Gastrocnemius medialis (tissue), 4 donors: ENCODE results near the gene CLDN7. TPM values are rescaled to one million over a fixed set of nuclear protein-coding genes. Genes with fewer than 3 reads are reported as not detected.
A peak's percentile ranks its signal among the peaks of the same experiment; 100 is the strongest.

Experiments used
- ATAC-seq, 2 donors: fragments of 150-250 bp; one replicate each; pipeline ENCODE4 v1.9.1; 2016
- DNase-seq, 2 donors: peaks; one replicate each; pipeline ENCODE4 v3.0.0-alpha.2; 2019
- H3K27ac ChIP-seq, 4 donors: fragments of 200-600 bp; sonication (generic); 1 replicate in 1 of 4; 2 replicates in 3 of 4; pipeline ENCODE4 v1.5.1; 2016 to 2018; ENCODE audit warnings: mild to moderate bottlenecking in 2 of 4, moderate library complexity in 1 of 4
- H3K27me3 ChIP-seq, 3 donors: fragments of 200-600 bp; sonication (generic) in 2 of 3; 1 replicate in 1 of 3; 2 replicates in 2 of 3; pipeline versions ENCODE4 v1.5.1 to v1.6.0; 2016 to 2019; ENCODE audit warnings: mild to moderate bottlenecking in 1 of 3, moderate library complexity in 1 of 3
- H3K36me3 ChIP-seq, 2 donors: fragments of 200-600 bp; sonication (generic) in 1 of 2; one replicate each; pipeline ENCODE4 v1.5.1; 2017 to 2018
- H3K4me1 ChIP-seq, 2 donors: fragments of 200-600 bp; sonication (generic) in 1 of 2; one replicate each; pipeline ENCODE4 v1.5.1; 2016 to 2017; ENCODE audit warnings: mild to moderate bottlenecking in 2 of 2
- H3K4me3 ChIP-seq, 4 donors: fragments of 200-600 bp; sonication (generic) in 3 of 4; 1 replicate in 1 of 4; 2 replicates in 3 of 4; pipeline ENCODE4 v1.5.1; 2016 to 2019; ENCODE audit warnings: mild to moderate bottlenecking in 2 of 4
- H3K9me3 ChIP-seq, 3 donors: fragments of 200-600 bp; sonication (generic) in 2 of 3; 1 replicate in 1 of 3; 2 replicates in 2 of 3; pipeline ENCODE4 v1.5.1; 2016 to 2019
- CTCF ChIP-seq, 5 experiments: fragments of 450-650 bp in 3 of 5; fragments of 200-600 bp in 2 of 5; sonication (generic) in 2 of 5; IDR thresholded peaks in 4 of 5; conservative IDR thresholded peaks in 1 of 5; 1 replicate in 4 of 5; 2 replicates in 1 of 5; pipeline ENCODE4 v1.5.1; 2016 to 2019; ENCODE audit warnings: antibody characterized with exemption in 5 of 5, mild to moderate bottlenecking in 3 of 5, moderate library complexity in 3 of 5
- POLR2A ChIP-seq, 2 donors: fragments of 450-650 bp; IDR thresholded peaks; one replicate each; pipeline ENCODE4 v1.6.1; 2017; ENCODE audit warnings: antibody characterized with exemption in 2 of 2, mild to moderate bottlenecking in 2 of 2, moderate library complexity in 2 of 2
- in situ Hi-C, 4 donors: fragments of 200-750 bp; cut with MboI; loops; one replicate each; pipeline versions ENCODE4 v1.15.0 to v1.8.0; 2017; ENCODE audit warnings: low sequenced_read_pairs in 4 of 4
- intact Hi-C: fragments of 100-400 bp; cut with DNase I; formaldehyde crosslinking; loops from one replicate; pipeline ENCODE4 v1.15.1; 2023; ENCODE audit warnings: low total_unique reads
- total RNA-seq, 4 donors: library from RNA; depleted of rRNA; stranded (reverse); fragments of >200 nt; gene quantifications; one replicate each; pipeline versions ENCODE4 v1.1.0 to v1.2.3, GENCODE V29; 2016

CLDN7 gene
- total RNA-seq, 4 donors from 2014 or later = 0.46 to 5.1 TPM; not detected in 2

GRCh38 chr17:7225711-7226331 lies 36.5 kb downstream of the CLDN7 start:
- in situ Hi-C loops = no loop called here
- H3K4me3 ChIP-seq = no peak overlapping the region
- intact Hi-C loops = no loop called here
- H3K4me1 ChIP-seq = peaks cover 20 to 32% of the 10 kb centered on the region in 2 donors
- no peak for TF ChIP-seq CTCF (IDR thresholded peaks at IDR 0.05 in 4 of 5, conservative IDR thresholded peaks at IDR 0.05 in 1 of 5)
- no peak for TF ChIP-seq POLR2A (IDR thresholded peaks at IDR 0.05)
- H3K27me3 ChIP-seq = no peaks in the 10 kb centered on the region
- DNase-seq (no peak), ATAC-seq (no peak)
- H3K27ac ChIP-seq = peak overlapping the region in 1 of 4 donors; percentile 46
- no peaks in the 10 kb centered on the region for H3K9me3 ChIP-seq
- peaks cover 0 to 96% of the 10 kb centered on the region in 2 donors for H3K36me3 ChIP-seq

- H3K4me3 ChIP-seq = no peak overlapping the region
- intact Hi-C loops (no loop called here), in situ Hi-C loops (no loop called here)
- ATAC-seq = no peak
- no peaks in the 10 kb centered on the region for H3K9me3 ChIP-seq
- H3K36me3 ChIP-seq = peaks cover 0 to 87% of the 10 kb centered on the region in 2 donors
- peak overlapping the region in 2 of 4 donors; percentile 17 to 38 for H3K27ac ChIP-seq
- peaks cover 24 to 39% of the 10 kb centered on the region in 2 donors for H3K4me1 ChIP-seq
- TF ChIP-seq POLR2A (IDR thresholded peaks at IDR 0.05) (no peak), CTCF (IDR thresholded peaks at IDR 0.05 in 4 of 5, conservative IDR thresholded peaks at IDR 0.05 in 1 of 5) (no peak)
- DNase-seq = no peak
- no peaks in the 10 kb centered on the region for H3K27me3 ChIP-seq
These were observed 37.6 kb downstream of the CLDN7 start for GRCh38 chr17:7224661-7225111.

GRCh38 chr17:7224110-7224509 lies 38.2 kb downstream of the CLDN7 start:
- peaks cover 28 to 42% of the 10 kb centered on the region in 2 donors for H3K4me1 ChIP-seq
- H3K27me3 ChIP-seq = no peaks in the 10 kb centered on the region
- intact Hi-C loops (no loop called here), in situ Hi-C loops (no loop called here)
- no peak for ATAC-seq
- H3K9me3 ChIP-seq = no peaks in the 10 kb centered on the region
- no peak overlapping the region for H3K4me3 ChIP-seq
- no peak for DNase-seq
- H3K27ac ChIP-seq = peak overlapping the region in 2 of 4 donors; percentile 17 to 50
- H3K36me3 ChIP-seq = peaks cover 0 to 81% of the 10 kb centered on the region in 2 donors
- TF ChIP-seq POLR2A (IDR thresholded peaks at IDR 0.05) (no peak), CTCF (IDR thresholded peaks at IDR 0.05 in 4 of 5, conservative IDR thresholded peaks at IDR 0.05 in 1 of 5) (no peak)

- ATAC-seq (no peak), DNase-seq (no peak)
- Histone ChIP-seq H3K4me1 (peaks cover 33 to 46% of the 10 kb centered on the region in 2 donors), H3K36me3 (peaks cover 0 to 75% of the 10 kb centered on the region in 2 donors), H3K9me3 (no peaks in the 10 kb centered on the region), H3K27me3 (no peaks in the 10 kb centered on the region), H3K4me3 (no peak overlapping the region), H3K27ac (peak overlapping the region in 3 of 4 donors; percentile 4 to 99 (median 17))
- in situ Hi-C loops (no loop called here), intact Hi-C loops (no loop called here)
- no peak for TF ChIP-seq CTCF (IDR thresholded peaks at IDR 0.05 in 4 of 5, conservative IDR thresholded peaks at IDR 0.05 in 1 of 5)
- TF ChIP-seq POLR2A (IDR thresholded peaks at IDR 0.05) = no peak
These were observed 38.9 kb downstream of the CLDN7 start for GRCh38 chr17:7223375-7223774.
